Renal cortex interstitium (tissue), 15 donors: ENCODE results near the gene FAM110A. TPM values are rescaled to one million over a fixed set of nuclear protein-coding genes. Genes with fewer than 3 reads are reported as not detected.
A peak's percentile ranks its signal among the peaks of the same experiment; 100 is the strongest.
"Not testable (repeated sequence)": the region's sequence is repeated elsewhere in the genome, so short reads cannot be mapped to it uniquely, and the experiment has no call there.

ENCODE experiments used
- DNase-seq, 11 donors: peaks; one replicate each; pipeline ENCODE4 v3.0.0-alpha.2; 2013; ENCODE audit warnings: low read depth in 9 of 11, low spot score in 4 of 11; ENCODE audit errors: extremely low read depth in 1 of 11
- long read RNA-seq, 16 experiments: transcript quantifications; one replicate each; lab custom pipeline, GENCODE V29; 2026
- polyA plus RNA-seq, 3 donors: library from polyadenylated mRNA; unstranded; fragments of 120-200 nt; gene quantifications; one replicate each; pipeline ENCODE4 v1.2.1, GENCODE V29; 2013; ENCODE audit not compliant: insufficient read length in 3 of 3

The FAM110A gene
- 10 to 100 TPM in 1 of 3 donors, 1 to 10 TPM in 2; 7.3 to 10.3 (median 9.8) TPM for polyA plus RNA-seq
- long read RNA-seq, donor 1, partial matches to known transcripts: 10 of 13 reads
- long read RNA-seq, donor 1, other reads (novel, unspliced or antisense): 0 of 13 reads
- long read RNA-seq, donor 2, partial matches to known transcripts: 14 of 18 reads
- long read RNA-seq, donor 2, other reads (novel, unspliced or antisense): 0 of 18 reads
- long read RNA-seq, donor 3, partial matches to known transcripts: 16 of 24 reads
- long read RNA-seq, donor 3, other reads (novel, unspliced or antisense): 0 of 24 reads
- long read RNA-seq, donor 4, partial matches to known transcripts: 0 of 5 reads
- long read RNA-seq, donor 4, other reads (novel, unspliced or antisense): 0 of 5 reads
- long read RNA-seq, donor 5, partial matches to known transcripts: 0 of 4 reads
- long read RNA-seq, donor 5, other reads (novel, unspliced or antisense): 0 of 4 reads
- long read RNA-seq, donor 6, partial matches to known transcripts: 0 of 4 reads
- long read RNA-seq, donor 6, other reads (novel, unspliced or antisense): 0 of 4 reads
- long read RNA-seq, donor 7, partial matches to known transcripts: 0 of 2 reads
- long read RNA-seq, donor 7, other reads (novel, unspliced or antisense): 0 of 2 reads
- long read RNA-seq, donor 8, partial matches to known transcripts: 0 of 6 reads
- long read RNA-seq, donor 8, other reads (novel, unspliced or antisense): 0 of 6 reads
- long read RNA-seq, donor 9, partial matches to known transcripts: 0 of 4 reads
- long read RNA-seq, donor 9, other reads (novel, unspliced or antisense): 0 of 4 reads
- long read RNA-seq, donor 10, transcript FAM110A-204 (2 exons, 1,809 nt): major isoform, 6 of 7 reads
- long read RNA-seq, donor 10, partial matches to known transcripts: 0 of 7 reads
- long read RNA-seq, donor 10, other reads (novel, unspliced or antisense): 0 of 7 reads
- long read RNA-seq, donor 11, partial matches to known transcripts: 8 of 11 reads
- long read RNA-seq, donor 11, other reads (novel, unspliced or antisense): 0 of 11 reads
- long read RNA-seq, donor 12, partial matches to known transcripts: 0 of 4 reads
- long read RNA-seq, donor 12, other reads (novel, unspliced or antisense): 0 of 4 reads
- long read RNA-seq, donor 13, transcript FAM110A-204 (2 exons, 1,809 nt): major isoform, 8 of 26 reads
- long read RNA-seq, donor 13, partial matches to known transcripts: 16 of 26 reads
- long read RNA-seq, donor 13, other reads (novel, unspliced or antisense): 0 of 26 reads
- long read RNA-seq, donor 14, partial matches to known transcripts: 0 of 2 reads
- long read RNA-seq, donor 14, other reads (novel, unspliced or antisense): 0 of 2 reads
- long read RNA-seq, donor 15, partial matches to known transcripts: 0 of 2 reads
- long read RNA-seq, donor 15, other reads (novel, unspliced or antisense): 0 of 2 reads
- long read RNA-seq, donor 16, transcript FAM110A-204 (2 exons, 1,809 nt): major isoform, 6 of 9 reads
- long read RNA-seq, donor 16, partial matches to known transcripts: 0 of 9 reads
- long read RNA-seq, donor 16, other reads (novel, unspliced or antisense): 0 of 9 reads

DNA sequence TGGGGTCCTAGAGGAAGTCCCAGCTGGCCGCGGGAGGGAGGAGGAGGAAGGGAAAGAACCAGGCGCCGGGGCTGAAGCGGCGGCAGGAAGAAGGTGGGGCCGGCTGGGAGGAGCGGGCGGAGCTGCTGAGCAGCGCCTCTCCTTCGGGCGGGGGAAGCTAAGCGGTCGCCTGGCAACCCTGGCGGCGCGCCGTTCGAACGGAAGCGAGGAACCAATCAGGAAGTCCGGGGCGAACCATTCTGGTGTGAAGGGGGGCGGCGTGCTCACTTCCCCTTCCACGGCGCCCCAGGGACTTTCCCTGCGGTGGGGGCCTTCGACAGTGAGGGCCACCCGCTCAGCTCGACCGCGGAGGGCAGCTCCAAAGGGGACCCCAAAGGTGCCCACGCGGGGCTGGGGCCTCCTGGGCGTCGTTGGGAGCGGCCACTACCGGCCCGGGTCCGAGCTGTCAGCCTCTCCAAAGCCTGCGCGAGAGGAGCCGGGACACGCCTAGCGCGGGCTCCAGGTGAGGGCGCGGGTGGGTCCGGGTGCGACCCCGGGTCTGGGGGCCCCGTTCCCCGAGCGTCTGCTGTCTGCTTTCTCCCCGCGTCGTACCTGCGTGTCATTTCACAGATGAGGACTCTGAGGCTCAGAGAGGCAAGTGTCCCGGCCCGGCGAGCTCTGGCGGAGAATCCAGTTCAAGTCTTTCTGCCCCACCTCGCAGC, at the start of gene FAM110A:
TSS of gene FAM110A (plus strand) at position 266 of the 701 bp plus-strand sequence. CDS start 11,090 bp downstream, outside the sequence.
- peak; percentile 78 to 95 (median 90) for DNase-seq

DNA sequence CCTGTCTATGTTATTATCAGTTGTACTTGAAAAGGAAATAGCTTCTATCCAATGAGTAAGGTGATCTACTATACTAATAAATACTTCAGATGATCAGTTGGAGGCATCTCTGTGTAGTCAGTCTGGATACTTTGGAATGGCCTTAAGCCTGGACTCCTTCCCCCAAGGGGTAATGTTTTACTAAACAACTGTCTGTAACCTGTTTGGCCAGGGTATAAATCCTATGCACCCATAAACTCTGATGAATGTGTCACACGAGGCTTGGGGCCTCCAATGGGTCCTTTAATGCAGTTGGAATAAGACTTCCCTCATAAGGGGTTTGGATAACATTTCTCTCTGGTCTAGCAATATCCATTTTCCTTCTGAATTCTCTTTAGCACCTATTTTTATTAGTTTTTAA, 45.7 kb upstream of the FAM110A start:
- peak in 2 of 11 donors; percentile 12 to 35 for DNase-seq

DNA sequence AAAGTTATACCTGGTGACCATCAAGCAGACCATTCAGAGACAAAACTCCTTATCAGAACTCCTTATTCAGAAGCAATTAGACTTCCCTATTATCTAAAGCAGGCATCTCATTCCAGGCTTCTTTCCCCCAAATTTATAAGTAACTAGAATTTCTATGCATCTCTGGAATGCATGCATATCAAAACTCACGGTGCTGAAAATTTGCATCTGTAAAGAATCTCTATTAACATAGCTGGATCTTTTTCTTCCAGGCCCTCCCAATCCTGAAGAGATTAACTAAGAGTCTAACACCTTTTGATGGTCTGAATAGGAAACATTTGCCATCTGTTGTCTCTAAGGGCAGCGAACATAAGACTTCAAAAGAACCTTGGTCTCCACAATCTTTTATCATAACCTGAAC, 42.5 kb upstream of the FAM110A start:
- DNase-seq: no peak

DNA sequence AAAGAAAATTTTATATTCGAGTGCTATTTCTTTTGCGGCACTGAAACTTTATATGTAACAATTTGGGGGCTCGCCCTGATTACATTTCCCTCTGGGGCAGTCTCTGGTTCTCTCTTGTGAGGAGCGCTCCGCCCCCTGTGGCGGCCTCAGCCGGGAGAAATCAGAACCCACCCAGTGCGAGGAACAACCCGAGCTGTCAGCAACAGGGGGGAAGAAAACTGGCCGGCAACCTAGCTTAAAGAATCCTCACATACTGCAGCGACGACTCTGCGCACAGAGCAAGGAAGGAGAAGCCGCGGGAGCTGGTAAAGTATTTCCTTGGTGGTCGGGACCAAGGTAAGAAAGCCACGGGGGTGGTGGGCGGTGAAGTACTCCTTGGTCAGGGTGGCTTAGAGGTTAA, 41.3 kb upstream of the FAM110A start:
- no peak for DNase-seq

DNA sequence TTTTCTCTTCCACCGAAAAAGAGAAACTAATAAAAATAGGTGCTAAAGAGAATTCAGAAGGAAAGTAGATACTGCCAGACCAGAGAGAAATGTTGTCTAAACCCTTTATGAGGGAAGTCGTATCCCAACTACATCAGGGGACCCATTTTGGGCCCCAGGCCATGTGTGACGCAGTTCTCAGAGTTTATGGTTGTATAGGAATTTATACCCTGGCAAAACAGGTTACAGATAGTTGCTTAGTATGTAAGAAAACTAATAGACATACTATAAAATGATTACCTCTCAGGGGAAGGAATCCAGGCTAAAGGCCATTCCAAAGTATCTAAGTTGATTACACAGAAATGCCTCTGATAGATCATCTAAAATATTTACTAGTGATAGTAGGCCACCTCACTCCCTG, 36.6 kb upstream of the FAM110A start:
- DNase-seq: no peak

DNA sequence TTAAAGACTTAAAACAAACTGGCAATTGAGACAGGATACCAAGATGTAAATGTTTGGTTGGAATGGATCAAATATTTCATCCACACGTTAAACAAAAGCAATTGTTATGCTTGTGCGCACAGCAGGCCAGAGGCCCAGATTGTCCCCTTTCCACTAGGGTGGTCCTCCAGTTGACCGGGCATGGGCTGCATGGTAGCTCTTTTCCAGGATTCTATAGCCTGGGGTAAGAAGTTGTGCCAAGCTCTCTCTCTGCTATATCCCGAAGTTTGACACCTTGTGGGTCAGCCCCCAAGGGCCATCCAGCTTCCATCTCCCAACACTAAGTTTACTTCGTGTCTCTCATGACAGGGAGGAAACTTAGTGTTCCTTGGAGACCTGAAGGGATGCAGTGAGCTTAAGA, 34.8 kb upstream of the FAM110A start:
- DNase-seq: not testable (repeated sequence)

DNA sequence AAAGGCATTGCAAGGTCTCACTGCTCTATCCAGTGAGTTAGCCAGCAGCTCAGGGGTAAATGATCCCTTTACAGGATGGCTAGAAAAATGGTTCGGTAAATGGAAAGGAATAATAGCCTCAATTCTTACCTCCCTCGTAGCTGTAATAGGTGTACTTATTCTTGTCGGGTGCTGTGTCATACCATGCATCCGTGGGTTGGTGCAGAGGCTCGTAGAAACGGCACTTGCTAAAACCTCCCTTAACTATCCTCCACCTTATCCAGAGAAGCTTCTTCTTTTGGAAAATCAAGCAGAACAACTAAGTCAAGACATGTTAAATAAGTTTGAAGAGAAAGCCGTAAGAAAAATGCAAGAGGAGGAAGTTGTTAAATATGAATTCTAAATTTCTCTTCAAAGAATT, 33.5 kb upstream of the FAM110A start:
- DNase-seq: not testable (repeated sequence)

DNA sequence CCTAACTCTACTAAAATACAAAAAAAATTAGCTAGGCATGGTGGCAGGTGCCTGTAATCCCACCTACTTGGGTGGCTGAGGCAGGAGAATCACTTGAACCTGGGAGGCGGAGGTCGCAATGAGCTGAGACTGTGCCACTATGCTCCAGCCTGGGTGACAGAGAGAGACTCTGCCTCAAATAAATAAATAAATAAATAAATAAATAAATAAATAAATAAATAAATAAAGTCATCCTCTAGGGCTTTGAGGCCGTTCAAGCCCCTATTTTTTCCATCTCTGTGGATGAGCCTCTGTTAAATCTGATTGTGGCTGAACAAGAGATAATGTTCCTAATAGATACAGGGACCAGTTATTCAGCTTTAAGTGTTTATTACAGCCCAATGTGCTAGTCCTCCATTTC, 31.8 kb upstream of the FAM110A start:
- DNase-seq: no peak

DNA sequence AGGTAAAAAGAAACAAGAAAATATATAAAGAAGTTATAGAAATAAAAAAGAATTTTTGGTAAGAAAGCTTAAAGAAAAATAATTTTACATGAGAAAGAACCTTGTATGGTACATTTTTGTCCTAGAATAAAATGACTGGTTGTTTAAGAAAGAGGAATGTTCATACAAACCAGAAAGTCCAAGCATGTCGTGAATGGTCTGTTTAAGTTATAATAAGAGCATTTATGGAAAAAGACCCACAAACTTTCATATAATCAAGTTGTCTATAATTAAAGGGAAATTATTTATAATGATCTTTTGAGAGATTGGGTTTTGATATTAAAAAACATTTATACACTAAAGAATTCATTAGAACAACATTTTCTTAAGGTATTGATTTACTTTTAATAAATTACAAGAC, 27.8 kb upstream of the FAM110A start:
- no peak for DNase-seq

DNA sequence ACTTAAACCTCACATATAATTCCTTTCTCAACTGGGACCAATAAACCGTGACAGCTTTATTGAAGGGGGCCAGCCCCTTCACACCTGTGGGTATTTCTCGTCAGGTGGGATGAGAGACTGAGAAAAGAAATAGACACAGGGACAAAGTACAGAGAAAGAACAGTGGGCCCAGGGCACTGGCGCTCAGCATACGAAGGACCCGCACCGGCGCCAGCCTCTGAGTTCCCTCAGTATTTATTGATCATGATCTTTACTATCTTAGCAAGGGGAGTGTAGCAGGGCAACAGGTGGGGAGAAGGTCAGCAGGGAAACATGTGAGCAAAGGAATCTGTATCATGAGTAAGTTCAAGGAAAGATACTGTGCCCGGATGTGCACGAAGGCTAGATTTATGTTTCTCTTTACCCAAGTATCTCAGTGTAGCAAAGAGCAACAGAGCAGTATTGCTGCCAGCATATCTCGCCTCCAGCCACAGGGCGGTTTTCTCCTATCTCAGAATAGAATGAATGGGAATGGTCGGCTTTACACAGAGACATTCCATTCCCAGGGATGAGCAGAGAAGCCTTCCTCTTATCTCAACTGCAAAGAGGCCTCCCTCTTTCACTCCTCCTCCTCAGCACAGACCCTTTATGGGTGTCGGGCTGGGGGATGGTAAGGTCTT, 21.6 kb upstream of the FAM110A start:
- DNase-seq: not testable (repeated sequence)

DNA sequence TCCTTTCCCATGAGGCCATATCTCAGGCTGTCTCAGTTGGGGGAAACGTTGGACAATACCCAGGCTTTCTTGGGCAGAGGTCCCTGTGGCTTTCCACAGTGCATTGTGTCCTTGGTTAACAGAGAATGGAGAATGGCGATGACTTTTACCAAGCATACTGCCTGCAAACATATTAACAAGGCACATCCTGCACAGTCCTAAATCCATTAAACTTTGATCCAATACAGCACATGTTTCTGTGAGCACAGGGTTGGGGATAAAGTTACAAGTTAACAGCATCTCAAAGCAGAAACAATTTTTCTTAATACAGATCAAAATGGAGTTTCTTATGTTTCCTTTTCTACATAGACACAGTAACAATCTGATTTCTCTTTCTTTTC, 21.1 kb upstream of the FAM110A start:
- not testable (repeated sequence) for DNase-seq

DNA sequence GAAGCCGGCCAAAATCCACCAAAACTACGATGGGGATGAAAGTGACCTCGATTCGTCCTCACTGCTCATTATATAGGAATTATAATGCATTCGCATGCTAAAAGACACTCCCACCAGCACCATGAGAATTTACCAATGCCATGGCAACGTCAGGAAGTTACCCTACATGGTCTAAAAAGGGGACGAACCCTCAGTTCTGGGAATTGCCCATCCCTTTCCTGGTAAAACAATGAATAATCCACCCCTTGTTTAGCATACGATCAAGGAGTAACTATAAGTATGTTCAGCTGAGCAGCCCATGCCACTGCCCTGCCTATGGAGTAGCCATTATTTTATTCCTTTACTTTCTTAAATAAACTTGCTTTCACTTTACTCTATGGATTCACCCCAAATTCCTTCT, 20.1 kb upstream of the FAM110A start:
- no peak for DNase-seq

DNA sequence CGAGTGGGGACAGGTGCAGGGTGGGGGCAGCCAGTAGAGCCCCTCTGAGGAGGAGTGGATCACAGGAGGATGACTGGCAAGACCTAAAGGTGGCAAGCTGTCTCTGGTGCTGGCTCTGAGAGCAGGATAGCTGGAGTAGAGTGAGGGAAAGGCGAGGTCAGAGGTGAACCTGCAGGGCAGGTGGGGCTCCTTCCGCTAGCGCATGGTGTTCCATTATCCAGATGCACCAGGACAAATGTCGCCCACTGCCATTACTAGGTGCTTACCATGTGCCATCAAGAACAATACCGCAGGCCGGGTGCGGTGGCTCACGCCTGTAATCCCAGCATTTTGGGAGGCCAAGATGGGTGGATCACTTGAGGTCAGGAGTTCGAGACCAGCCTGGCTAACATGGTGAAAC, 18.3 kb upstream of the FAM110A start:
- DNase-seq: no peak

DNA sequence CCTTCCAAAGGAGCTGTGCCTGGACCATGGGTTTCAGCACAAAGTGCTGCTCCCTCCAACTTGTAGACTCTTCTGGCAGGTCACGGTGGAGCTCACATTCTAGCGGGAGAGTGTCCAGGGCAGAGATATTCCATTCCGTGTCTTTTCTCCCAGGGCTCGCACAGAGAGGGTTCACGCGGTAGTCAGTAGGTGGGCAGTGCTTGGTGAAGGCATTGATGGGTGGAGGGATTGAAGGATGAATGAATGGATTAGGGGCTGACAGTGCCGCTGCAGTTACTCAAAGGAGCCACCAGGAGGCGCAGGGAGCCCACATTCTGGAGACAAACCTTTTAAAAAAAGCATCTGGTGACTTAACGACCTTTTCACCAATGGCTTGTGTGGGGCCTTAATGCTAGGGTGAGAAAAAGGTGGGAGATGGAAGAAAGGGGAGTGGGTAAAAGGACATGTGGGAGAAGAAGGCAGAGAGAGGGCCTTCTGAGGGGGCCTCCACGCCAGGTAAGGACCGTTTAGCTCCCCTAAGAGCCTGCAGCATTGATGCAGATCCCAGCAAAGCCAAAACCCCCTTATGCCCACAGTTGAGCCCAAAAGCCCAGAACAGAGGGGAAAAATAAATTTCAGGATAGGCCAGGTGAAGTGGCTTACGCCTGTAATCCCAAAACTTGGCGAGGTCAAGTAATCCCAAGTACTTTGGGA, 17.5 kb upstream of the FAM110A start:
- DNase-seq: peak in 8 of 11 donors; percentile 32 to 56 (median 42)

DNA sequence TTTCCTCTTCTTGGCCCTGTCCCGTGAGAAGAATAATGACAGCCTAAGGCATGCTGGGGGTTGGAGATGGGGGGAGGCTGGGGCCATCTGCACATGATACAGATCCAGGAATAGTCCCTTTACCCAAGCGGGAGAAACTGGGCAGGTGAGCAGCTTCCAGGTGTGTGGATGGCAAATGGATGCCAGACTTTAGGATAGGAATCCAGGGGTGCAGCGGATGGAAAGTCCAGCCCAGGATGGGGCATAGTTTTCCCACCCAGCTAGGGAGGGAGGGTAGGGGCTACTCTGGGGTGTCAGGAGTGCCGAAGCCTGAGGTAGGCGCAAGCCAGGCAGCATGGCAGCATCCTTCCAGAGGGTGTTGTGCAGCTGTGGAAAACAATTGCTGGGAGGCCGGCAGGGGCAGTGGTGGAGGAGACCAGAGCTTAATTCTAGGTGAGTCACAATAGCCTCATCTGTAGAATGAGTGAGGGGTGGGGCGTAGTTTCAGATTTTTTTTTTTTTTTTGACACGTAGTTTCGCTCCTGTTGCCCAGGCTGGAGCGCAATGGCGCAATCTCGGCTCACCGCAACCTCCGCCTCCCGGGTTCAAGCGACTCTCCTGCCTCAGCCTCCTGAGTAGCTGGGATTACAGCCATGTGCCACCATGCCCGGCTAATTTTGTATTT, 15.4 kb upstream of the FAM110A start:
- DNase-seq: no peak

DNA sequence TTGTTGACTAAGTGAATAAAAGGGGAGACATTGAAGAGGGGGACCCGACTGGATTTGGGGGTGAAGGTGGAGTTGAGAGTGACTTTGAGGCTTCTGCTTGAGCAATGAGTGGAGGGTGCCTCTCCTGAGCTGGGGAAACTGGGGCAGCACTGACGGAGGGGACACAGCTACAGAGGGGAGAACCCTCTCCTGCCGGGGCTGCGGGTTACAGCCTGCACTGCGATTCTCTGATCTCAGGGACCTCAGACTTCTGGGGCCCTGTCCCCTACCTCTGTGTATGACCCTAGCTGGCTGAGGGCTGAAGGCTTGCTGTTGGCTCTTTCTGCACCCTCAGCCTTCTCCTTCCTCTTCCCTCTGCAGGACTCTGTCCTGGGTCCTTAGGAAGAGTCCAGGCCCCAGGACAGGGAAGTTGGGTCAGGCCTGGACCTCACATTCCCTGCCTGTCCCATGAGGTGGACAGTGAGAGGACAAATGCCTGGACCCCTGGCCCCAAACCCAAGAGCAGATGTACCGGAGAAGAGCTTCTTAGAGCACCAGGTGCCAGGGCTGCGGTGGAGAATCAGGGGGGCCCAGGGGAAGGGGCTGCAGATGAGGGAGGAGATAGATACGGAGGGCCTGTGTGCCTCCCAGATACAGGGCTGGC, 13.7 kb upstream of the FAM110A start:
- DNase-seq: no peak
